HG02763 (cell line): ENCODE data around the gene PRKCH.

Source experiments
- ATAC-seq: cut with Tn5 transposase; IDR thresholded peaks from one replicate; pipeline ENCODE4 v1.9.1; 2021; ENCODE audit warnings: mild to moderate bottlenecking, moderate library complexity; ENCODE audit not compliant: unreplicated experiment

PRKCH gene

GRCh38 chr14:61561657-61562276 lies 240.4 kb downstream of the PRKCH start:
- no peak for ATAC-seq

- ATAC-seq = no peak
These were observed 241.2 kb downstream of the PRKCH start for GRCh38 chr14:61562321-61563161.

GRCh38 chr14:61563162-61563511 lies 241.8 kb downstream of the PRKCH start:
- no peak for ATAC-seq

DNA sequence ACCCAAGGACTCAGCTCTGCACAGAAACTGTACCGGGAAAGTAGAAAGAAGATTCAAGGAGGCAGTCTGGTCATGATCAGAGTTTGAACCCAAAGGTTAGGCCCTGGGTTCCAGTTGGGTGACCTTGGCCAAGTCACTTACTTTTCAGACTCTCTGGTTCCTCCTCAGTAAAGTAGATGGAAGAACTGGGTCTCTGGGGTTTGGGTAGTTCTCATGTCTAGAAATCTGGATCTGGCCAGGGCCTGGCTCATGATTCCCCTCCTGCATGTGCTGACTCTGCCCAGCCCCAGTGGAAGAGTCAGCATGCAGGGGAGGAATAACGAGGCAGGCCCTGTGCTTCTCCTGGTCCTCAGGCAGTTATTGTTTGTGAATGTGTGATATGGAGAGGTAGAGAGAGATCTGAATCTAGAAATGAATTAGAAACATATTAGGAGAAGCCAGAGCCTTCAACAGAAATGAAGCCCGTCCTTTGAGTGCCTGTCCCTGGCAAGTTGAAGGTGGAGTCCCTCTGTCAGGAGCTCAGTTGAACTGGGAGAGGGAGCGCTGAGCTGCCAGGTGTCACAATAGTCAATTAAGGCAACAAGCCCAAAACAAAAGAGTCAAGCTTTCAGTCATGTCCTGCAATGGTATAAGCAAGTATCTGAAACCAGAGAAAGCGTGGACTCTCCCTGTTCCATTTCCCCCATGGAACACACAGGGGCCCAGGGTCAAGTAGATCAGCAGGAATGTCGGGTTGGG lies 242.7 kb downstream of the PRKCH start:
- no peak for ATAC-seq

- no peak for ATAC-seq
These were observed 243.3 kb downstream of the PRKCH start for GRCh38 chr14:61564618-61565091.

GRCh38 chr14:61565181-61565580 lies 243.8 kb downstream of the PRKCH start:
- ATAC-seq = no peak

DNA sequence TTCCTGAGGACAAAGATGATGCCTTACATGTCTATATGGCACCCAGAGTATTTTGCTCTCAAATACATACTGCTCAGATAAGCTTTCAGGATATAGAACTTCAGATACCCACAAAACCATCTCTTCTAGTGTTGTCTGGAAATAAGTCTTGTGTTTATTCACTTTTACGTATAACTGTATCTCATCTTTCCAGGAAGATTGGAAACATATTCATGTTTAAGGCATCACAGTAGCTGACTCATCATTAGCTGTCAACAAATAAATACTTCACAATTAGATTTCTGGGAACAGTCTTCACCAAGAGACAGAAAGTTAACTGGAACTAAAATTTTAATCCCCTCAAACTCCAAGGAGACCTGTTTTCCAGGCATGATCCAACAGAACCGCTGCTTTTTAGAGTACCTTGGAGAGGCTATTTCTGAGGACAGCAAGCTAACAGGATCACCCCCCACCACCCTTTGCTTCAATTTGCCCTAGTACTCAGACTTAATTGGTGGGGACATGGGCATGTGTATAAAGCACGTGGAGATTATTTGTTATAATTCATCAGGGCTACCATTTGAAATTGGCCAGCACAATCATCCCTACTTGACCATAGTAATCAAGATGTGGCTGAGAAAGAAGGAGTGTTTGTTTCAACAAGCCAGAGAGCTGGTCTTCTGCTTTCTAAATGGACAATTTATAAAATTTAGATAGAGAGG lies 244.6 kb downstream of the PRKCH start:
- ATAC-seq = no peak

DNA sequence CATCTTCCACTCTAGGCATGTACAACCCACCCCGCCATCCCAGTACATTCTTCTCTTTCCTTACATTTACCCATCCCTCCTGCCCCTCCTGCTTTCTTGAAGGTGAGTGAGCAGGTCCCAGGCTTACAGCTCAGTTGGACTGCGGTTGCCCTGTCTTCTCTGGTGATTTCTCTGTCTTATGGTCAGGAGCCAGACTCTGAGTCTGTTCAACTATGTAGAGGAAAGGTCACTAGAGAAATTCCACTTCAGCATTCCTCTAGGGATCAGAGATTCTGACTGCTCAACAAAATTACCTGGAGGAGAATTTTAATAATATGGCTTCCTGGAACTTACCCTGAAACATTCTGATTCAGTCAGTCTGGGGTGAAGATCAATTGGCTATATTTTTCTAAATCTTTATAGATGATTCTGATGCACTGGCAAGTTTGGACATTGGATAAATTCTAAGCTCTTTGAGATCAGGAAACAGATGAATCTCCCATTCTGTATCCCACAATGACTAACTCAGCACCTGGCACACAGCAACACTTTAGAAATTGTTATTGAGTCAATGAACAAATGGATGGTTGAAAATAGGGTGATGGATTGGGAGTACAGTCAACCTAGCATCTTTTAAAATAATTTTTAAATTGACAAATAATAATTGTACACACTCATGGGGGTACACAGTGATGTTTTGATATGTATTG lies 245.3 kb downstream of the PRKCH start:
- ATAC-seq = no peak

GRCh38 chr14:61567838-61568571 lies 246.6 kb downstream of the PRKCH start:
- ATAC-seq = no peak

- ATAC-seq = peak; percentile 91
These were observed 247.2 kb downstream of the PRKCH start for GRCh38 chr14:61568572-61569011.

GRCh38 chr14:61569308-61569707 lies 247.9 kb downstream of the PRKCH start:
- ATAC-seq = no peak

DNA sequence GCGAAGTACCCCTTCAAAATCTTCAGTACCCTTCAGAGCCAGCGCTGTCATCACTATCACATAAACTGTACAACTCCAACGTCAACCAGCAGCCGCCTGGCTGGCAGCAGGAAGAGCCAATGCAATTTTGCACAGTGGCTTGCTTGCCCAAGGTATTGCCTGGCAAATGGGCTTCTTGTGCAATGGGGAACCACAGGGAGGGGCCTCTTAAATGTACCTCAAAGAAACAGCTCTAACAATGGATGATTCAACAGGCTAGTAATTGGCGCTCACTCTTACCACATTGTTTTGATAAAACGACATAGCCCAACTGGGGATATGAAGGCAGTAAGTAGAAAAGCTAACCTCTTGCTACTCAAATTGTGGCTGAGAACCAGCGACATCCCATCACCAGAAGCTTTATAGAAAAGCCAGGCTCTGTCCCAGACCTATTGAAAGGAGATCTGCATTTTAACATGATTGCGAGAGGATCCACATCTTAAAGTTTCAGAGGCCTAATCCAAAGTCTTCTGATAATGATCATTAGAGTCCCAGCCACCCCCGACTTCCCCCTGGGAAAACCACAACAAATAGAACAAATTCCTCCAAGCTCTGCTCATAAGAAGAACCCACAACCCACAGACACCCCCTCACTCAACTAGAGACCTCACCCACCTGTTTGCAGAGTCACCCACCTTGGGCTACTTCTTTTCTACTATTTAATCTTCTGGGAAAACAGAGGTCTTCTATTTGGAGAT lies 248.6 kb downstream of the PRKCH start:
- no peak for ATAC-seq

- no peak for ATAC-seq
These were observed 249.3 kb downstream of the PRKCH start for GRCh38 chr14:61570549-61571290.

- ATAC-seq = no peak
These were observed 250.5 kb downstream of the PRKCH start for GRCh38 chr14:61571917-61572316.

DNA sequence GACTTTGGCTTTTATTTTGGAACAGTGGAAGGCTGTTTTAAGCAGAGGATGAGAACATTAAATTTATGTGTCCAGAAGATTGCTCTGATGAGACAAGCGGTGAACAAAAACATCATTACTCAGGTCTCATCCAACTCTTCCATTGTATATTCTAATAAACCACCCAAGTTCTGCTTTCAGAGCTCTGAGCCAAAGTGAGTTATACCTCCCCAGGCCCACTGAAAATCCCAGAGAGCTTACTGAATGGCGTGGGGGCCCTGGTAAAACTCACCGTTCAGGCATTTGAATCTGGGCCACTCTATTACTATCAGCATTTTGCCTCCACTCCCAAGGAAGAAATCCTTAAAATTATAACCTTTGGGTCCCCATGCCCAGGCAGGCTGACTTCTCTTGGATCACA lies 251.9 kb downstream of the PRKCH start:
- no peak for ATAC-seq

DNA sequence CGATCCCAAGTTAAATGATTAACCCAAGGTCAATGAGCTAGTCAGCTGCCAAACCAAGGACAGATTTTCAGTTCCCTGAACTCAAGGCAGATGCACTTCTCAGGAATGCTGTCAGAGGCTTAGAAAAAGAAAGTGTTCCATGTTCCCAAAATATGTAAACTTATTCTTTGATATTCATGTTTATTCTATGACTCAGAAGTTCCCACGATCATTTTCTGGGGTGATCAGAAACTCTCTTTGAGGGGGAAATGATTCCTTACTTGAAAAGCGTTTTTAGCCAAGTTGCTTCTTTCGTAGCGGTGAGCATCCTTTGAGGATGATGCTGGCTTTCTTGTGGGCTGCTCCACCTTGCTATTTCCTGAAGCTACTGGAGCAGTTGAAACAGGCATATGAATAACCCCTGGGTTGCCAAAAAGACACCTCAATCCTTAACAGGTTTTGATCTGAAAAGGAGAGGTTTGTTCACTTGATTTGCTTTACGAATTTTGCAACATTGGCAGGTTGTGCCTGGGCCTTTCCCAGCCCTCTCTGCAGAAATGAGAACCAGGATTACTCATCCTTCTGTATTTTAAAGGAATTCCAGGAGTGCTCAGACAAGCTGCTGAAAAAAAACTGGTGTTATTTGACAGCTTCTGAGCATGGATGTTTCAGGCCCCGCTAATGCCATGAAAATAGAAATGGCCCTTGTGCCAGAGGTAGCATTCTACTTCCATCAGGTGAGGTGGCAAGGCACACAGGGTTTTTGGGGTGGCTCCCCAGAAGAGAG lies 252.6 kb downstream of the PRKCH start:
- ATAC-seq = no peak

- no peak for ATAC-seq
These were observed 253.1 kb downstream of the PRKCH start for GRCh38 chr14:61574514-61574807.

DNA sequence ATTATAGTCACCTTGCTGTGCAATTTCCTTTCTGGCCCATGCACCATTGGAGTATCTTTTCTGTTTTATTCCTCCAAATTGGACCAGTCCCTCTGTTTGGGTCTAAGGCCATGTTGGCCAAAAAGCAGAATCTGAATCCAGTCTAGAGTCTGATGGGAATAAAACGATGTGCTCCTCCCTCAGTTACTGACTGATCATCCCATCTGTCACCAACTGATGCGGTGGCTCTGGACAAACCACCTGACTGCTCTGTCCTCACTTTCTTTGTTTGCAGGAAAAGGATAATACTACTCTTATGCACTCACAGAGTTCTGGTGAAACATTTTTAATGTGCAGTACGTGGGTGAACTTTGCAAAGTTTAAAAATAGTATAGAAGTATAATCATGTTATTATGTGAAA lies 253.7 kb downstream of the PRKCH start:
- ATAC-seq = no peak
